ENCODE data around the gene SH3YL1. TPM values are rescaled to one million over a fixed set of nuclear protein-coding genes. Genes with fewer than 3 reads are reported as not detected.

Gene SH3YL1
- total RNA-seq, 2 donors from 2014 or later: 21.1 to 27.3 TPM

DNA sequence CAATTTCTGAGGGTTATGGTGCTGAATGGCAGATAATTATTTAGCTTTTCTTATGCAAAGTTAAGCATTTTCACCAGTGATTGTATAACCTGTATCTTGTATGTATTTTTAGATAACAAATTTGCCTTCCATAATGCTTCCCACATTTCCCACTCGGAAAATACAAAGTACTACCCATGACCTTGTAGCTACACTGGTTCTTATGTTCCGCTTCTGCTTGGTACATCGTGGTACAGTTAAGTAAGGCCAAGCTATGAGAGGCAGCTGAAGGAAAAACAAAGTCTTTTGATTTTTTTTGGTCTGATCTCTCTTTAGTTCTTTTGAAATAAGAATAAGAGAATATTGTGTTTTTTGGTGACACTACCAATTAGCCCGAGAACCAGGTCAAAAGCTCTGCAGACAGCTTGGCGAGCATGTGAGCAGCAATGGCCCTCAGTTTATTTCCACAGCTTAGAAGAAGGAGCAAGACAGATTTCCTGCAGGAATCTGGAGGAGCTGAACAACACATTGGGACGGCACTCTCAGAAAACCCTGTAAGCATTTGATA is 26.8 kb downstream of the SH3YL1 start:
- no peak for DNase-seq (ENCODE audit: low spot score)
- intact Hi-C loops (cut with DNase I): no loop called here

DNA sequence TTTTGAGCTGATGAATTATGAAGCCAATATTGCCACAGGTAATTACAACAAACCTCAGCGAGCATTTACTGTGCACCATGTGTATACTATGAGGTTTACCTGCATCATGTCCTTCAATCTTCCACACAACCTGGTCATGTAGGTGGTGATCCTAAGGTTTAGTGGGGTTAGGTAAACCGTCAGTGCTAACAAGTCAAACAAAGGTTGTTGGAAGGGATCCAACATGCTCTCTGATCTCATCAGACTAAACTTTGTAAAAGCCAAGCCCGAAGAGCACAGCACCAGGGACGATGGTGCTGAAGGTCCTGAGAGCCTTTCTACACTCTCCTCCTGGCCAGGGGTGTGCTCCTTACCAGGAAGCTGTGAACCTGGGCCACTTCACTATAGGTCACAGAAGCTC is 29.4 kb downstream of the SH3YL1 start:
- intact Hi-C loops (cut with DNase I): no loop called here
- DNase-seq (ENCODE audit: low spot score): no peak

DNA sequence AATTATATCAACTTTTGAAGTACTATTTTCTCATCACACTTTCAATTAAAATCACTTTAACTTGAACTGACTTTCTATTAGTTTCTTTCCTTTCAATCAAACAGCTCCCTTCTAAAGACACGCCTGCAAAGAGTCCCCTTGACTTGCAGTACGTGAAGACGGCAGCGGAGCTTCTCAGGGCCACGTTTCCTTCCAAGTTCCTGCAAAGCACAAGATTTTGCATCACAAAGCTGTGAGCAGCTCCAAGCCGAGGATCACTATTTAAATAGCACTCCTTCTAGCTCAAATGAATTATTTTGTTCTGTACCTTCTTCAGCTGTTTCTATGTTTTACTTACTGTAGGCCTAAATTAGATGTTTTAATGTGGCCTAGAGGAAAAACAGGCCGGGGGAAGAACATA is 30.8 kb downstream of the SH3YL1 start:
- no peak for DNase-seq (ENCODE audit: low spot score)
- intact Hi-C loops (cut with DNase I): no loop called here

DNA sequence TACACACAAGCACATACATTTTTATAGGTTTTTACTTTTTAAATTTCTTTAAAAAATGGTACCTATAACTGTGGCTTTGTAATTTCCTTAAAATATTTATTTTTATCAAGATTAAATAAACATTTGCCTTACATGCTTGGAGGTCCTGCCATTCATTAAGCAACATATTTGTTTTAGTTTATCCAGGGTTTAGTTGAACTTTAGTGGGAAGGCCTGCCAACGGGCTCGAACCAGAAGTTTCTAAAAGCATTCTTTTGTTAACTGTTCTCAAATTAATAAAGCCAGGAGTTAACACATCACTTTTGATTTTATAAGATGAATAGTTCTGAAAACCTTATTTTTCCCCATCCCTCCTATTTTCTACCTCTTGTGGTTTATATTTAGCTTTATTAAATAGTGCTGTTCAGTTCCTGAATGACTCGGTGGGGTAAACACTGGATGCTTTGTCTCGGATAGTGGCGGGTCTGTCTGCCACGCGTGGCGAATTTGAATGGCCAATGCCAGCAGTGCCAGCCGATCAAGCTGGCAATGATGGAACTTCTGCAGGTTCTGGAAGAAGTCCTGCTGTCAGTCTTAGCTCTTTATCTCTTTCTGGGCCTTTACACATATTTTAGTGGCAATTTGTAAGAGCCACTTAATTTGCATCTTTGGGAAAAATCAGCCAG is 32.2 kb downstream of the SH3YL1 start:
- intact Hi-C loops (cut with DNase I): no loop called here
- no peak for DNase-seq (ENCODE audit: low spot score)

DNA sequence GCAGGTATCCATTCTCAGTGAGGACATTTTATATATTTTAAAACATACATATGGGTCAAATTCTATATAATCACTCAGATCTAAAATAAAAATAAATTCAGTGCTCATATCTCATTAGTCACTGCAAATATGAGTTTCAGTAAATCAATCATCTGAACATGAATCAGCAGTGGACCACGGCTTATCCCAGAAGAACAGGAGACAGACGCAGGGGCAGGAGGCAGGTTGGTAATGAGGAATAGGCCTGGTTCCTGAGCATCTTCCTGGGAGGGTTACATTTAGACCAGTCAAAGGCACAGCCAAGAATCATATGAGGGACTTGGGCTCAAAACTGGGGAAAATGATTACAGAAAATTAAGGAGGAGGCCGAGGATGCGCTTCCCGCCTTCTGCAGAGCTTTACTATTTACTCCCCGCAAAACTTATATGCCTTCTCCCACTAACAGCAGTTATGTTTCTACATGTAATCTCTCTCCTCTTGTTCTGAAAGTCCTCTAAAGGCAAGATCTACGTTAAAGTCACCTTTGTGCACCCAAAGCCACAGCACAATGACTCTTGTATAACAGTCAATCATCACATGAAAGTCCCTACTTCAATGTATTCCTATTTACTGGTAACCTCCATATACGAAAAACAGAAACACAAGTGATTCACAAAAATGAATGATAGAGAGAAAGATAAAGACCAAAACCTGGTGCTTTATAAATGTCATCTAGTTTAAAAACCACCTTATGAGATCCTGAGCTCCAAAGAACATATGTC is 35.1 kb downstream of the SH3YL1 start:
- intact Hi-C loops (cut with DNase I): no loop called here
- DNase-seq (ENCODE audit: low spot score): no peak

DNA sequence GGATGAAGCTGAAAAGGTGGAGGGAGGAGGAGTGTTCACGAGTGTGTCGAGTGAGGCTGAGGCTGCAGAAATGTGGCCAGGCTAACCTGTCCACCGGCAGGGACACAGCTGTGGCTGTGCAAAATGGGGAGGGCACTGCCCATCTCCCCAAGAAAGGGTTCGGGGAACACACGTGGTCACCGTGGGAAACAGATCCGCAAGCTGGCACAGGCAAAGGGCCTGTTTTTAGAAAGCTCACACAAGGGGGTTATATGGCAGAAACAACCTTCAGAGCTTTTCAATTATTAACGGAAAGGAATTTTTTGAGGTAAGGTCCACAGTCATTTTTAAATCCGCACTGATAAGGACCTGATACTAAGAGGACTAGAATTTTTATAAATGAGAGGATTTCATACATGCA is 35.7 kb downstream of the SH3YL1 start:
- intact Hi-C loops (cut with DNase I): no loop called here
- DNase-seq (ENCODE audit: low spot score): no peak

DNA sequence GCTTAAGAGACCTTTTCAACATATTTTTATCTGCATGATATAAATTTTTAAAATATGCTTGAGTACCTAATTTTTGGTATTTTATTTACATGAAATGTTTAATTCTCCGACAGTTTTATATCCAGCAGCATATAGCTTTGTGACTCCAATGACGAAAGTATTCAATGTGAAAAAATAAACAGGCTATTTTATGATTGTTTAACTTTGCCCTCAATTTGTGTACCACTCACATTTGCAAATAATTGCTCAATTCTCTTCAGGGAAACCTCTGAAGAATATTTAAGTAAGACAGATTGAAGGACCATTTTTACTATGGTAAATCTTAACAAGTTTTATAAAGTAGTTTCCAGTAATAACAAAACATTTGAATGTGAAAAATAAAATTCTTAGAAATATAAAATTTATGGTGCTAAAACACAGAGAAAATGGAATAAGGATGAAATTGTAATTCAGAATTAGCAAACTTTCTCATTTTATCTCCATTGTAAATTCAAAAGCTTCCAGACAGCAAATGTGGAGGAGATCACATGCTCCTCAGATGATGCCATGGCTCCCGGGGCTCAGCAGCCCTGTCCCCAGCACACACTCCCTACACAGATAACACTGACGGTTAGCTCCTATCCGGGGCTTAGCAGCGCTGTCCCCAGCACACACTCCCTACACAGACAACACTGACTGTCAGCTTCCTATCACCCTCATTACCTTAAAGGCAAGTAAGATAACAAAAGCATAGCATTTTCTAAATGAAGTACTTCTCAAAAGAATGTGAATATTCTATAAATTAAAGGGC is 39.7 kb downstream of the SH3YL1 start:
- DNase-seq (ENCODE audit: low spot score): no peak
- intact Hi-C loops (cut with DNase I): no loop called here

DNA sequence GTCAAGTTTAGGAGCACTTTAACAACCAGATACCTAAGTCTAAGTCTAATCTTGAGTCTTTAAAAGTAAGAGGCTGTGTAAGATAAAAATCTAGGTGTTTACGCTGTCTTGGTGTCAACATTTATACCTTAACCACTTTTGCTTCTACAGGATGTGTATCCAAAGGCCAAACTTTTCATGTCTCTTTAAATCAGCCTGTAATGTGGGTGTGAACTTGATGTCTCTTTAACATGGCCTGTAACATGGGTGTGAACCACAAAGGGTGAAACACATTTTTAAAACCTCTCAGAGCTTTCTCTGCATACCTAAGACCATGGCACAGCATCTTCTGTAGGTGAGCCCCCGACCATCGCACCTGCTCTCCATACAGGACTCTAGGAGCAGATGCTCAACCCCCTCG is 40.4 kb downstream of the SH3YL1 start:
- DNase-seq (ENCODE audit: low spot score): no peak
- intact Hi-C loops (cut with DNase I): no loop called here

DNA sequence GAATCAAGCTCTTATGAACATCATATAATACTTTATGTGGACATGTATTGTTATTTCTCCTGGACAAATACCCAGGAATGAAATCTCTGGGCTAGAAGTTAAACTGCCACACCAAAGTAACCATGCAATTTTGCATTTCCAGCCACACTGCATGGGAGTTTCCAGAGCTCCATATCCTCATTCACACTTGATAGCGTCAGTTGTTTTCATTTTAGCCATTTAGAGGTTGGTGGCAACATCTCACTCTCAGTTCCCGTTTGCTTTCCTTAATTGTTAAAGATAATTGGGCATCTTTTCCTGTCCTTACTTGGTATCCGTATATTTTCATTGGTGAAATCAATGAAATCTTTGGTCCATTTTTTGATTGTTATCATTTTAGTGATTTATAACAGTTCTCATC is 47.8 kb downstream of the SH3YL1 start:
- intact Hi-C loops (cut with DNase I): loop anchor here in 1 of 2 donors (5.0 kb wide), 1 partner anchor 1466 kb away; no protein-coding TSS in a partner anchor
- DNase-seq (ENCODE audit: low spot score): no peak

DNA sequence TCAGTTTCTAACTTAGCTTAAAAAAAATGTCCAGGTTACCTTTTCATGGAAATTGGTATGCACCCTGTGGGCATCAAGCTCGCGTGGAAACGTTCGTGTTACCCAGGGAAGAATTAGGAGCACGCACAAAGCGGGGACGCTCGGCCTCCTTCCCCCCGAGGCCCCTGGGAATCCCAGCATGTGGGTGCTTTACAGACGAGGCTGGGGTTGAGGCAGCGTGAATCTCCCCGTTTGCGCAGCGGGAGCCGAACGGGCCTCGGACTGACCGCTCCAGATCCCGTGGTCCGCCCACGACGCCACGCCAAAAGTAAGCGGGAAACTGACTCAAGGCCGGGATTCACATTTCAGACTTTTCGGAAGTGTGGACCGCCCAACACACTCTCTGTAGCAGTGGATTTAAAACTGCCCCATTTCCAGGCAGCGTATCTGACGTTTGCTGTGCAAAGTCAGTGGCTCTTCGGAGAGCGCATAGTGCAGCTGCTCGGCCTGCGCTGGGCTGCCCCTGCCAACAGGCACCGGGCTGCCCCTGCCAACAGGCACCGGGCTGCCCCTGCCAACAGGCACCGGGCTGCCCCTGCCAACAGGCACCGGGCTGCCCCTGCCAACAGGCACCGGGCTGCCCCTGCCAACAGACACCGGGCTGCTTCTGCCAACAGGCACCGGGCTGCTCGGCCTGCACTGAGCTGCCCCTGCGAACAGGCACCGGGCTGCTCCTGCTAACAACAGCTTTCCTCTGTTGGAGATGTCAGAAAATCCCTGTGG is 49.7 kb downstream of the SH3YL1 start:
- intact Hi-C loops (cut with DNase I): no loop called here
- no peak for DNase-seq (ENCODE audit: low spot score)

DNA sequence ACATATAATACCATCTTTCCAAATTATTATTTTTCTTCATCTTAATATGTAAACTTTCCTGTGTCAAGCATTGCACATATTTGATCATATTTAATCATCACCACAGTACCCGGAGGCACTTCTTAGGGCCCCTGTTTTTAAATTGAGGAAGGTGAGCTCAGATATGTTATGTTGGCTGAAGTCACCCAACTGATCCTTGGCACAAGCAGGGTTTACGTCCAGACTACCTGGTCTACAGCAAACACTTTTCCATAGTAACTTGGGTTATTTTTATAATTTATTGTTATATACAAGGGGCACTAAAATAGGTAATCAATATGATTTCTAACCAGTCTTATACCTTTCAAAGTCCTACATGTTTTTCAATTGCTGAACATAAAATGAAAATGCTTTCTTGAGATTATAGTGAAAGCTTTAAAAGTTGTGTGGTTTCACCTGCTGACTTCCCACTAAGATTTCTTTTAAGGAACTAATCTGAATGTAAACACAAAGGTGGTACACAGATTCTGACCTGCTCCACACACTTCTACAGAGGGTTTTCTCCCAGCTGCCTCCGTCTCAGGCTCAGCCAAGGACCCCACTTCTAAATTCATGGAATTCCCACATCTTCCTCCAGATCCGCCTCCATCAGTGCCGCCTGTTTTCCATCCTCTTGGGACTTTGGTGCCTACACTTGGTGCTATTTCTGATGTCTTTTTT is 52.2 kb downstream of the SH3YL1 start:
- DNase-seq (ENCODE audit: low spot score): no peak
- intact Hi-C loops (cut with DNase I): no loop called here

DNA sequence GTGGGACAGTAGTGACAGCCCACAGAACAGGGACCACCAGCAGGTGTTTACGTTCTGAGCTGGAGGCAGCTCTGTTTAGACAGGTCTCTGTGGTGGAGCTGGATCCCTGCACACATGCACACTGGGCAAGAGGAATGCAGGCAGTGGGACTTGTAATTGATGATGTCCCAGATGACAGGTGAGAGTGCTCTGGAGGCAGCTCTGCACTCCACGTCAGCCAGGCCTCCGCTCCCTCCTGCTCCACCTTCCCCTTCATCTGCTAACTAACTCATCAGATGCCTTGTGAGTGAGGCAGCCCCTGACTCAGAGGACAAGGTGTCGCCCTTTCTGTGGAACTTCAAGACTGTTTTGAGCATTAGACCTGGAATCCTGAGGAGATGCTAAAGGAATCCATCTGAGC is 53.2 kb downstream of the SH3YL1 start:
- no peak for DNase-seq (ENCODE audit: low spot score)
- intact Hi-C loops (cut with DNase I): no loop called here

DNA sequence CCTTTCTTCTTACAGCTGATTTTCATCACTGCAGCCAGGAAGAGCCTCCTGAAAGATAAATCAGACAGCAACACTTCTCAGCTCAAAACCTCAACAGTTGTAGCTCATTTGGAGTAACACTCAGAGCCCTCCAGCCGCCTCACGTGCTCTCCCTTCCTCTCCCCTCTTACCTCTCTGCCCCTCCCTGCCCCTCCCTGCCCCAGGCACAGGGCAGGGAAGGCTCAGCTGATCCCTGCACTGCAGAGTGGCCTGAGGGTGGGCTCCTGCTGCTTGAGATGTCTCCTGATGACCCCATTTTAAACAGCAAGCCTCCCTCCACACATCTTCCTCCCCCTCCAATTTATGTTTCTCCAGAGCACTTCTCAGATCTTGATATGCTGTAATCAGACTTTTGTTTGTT is 54.4 kb downstream of the SH3YL1 start:
- DNase-seq (ENCODE audit: low spot score): no peak
- intact Hi-C loops (cut with DNase I): no loop called here

DNA sequence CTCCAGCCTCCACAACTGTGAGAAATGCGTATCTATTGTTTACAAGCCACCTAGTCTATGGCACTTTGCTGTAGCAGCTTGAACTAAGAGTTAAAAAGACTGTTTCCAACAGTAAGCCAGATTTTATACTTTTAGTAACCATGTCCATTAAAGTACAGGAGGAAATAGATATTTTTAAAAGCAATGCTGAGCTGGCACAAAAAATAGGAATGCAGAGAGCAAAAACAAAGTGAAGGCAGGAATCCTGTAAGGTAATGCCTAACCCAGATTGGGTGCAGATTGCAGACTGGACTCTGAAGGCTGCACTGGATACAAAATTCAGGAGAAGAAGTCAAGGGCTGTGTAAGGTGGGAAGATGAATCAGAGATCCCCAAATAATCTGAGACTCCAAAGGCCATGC is 55.5 kb downstream of the SH3YL1 start:
- DNase-seq (ENCODE audit: low spot score): no peak
- intact Hi-C loops (cut with DNase I): no loop called here

DNA sequence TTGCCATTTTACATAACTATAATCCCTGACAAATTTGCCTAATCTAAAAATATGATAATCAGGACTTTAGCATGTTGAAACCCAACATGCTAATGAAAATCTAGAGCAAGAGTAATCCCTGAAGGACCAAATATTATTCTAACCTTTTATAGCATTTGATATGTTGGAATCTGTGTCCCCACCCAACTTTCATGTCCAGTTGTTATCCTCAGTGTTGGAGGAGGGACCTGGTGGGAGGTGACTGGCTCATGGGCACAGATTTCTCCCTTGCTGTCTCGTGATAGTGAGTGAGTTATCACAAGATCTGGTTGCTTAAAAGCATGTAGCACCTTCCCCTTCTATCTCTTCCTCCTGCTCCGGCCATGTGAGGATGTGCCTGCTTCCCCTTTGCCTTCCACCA is 59.8 kb downstream of the SH3YL1 start:
- intact Hi-C loops (cut with DNase I): no loop called here
- DNase-seq (ENCODE audit: low spot score): no peak

DNA sequence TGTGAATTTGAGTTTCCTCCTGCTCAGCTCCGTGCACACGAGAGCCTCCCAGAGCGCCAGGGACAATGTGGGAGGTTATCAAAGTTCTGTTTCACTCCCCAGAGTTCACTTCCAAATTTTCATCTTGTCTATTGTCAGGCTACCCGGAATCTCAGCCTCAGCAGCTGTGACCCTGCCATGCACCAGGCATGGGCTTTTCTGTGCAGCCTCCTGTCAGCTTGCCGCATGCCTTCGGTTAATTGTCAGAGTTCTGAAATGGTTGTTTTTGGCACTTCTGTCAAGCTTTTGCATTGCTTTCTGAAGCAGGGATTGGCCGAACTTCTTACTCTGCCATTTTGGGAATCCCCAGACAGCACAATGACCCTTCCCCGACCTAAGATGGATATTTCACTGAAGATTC is 60.4 kb downstream of the SH3YL1 start:
- DNase-seq (ENCODE audit: low spot score): no peak
- intact Hi-C loops (cut with DNase I): no loop called here

DNA sequence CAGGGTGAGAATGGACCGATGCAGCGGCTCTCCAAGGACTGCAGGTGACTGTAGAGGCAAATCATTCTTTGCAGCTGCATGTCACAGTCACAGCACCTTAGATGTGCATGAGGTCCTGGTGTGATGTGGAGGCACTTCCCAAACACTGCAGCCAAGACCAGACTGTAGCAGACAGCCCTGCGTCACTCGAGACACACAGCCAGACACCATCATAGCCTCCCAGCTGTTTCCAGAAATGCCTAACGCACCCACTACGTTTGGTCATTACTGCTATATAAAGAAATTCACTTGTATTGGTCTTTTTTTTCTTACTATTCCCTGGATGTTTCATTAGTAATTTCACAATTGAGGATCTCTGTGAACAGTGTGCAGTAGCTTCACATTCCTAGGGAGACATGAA is 60.9 kb downstream of the SH3YL1 start:
- no peak for DNase-seq (ENCODE audit: low spot score)
- intact Hi-C loops (cut with DNase I): no loop called here

DNA sequence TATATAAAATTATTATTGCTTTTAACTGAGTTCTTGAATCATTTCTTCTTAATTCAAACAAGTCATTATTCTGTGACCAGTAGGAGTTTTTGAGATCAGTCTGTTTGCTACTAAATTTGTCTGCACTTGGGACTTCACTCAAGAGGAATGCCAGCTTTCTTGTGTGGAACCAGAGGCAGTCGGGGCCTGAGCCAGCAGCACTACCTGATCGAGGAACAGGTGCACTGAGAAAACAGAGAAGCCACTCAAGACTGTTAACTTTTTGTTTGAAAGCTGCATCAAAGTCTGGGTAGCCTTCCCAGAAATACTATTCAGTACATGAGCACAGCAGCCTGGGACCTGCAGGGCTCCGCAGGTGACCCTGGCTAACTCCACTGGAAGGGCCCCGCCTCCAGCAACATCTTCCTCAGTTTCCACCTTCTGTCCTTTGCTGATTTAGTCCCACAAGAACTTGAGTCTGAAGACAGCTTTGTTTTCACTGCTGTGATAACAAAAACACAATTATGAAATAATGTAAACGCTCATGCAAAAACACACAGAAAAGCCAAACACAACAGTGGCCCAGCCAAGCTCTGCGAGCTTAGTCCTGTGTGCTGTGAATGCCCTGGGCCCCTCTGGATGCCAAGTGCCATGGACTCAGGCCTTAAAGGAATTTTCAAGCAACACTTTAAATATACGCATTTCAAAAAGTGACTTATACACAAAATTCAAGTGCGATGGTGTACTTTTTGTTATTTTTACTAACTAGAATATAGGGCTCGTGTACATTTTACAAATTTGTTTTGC is 62.0 kb downstream of the SH3YL1 start:
- intact Hi-C loops (cut with DNase I): no loop called here
- DNase-seq (ENCODE audit: low spot score): no peak

Measured in posterior vena cava (tissue), 2 donors.